HAP-1 (cell line): Measurements from ENCODE around the gene LXN.

Source experiments
- DNase-seq, 2 experiments: peaks; one replicate each; pipeline ENCODE4 v3.0.0-alpha.2; 2016 to 2020; ENCODE audit warnings: low spot score in 2 of 2
- H3K27me3 ChIP-seq: fragments of 250-450 bp; sonication (Bioruptor Pico); 2 replicates; pipeline ENCODE4 v1.5.1; 2020; ENCODE audit warnings: low read depth, mild to moderate bottlenecking, moderate library complexity
- H3K36me3 ChIP-seq: fragments of 250-450 bp; sonication (Bioruptor Pico); replicated peaks from 2 replicates; pipeline ENCODE4 v1.5.1; 2020; ENCODE audit warnings: mild to moderate bottlenecking
- H3K4me1 ChIP-seq: fragments of 250-450 bp; sonication (Bioruptor Pico); 2 replicates; pipeline ENCODE4 v1.5.1; 2020; ENCODE audit warnings: mild to moderate bottlenecking
- H3K4me3 ChIP-seq: fragments of 250-450 bp; sonication (Bioruptor Pico); 2 replicates; pipeline ENCODE4 v1.5.1; 2020; ENCODE audit warnings: mild to moderate bottlenecking, moderate library complexity
- H3K9me3 ChIP-seq: fragments of 250-450 bp; sonication (Bioruptor Pico); 2 replicates; pipeline ENCODE4 v1.5.1; 2020; ENCODE audit warnings: mild to moderate bottlenecking, moderate library complexity
- in situ Hi-C: fragments of 300-500 bp; cut with MboI; formaldehyde crosslinking; loops from 3 replicates; pipeline ENCODE4 v1.14.3; 2020; ENCODE audit warnings: low sequenced_read_pairs, inconsistent platforms, mixed read lengths

LXN gene

GRCh38 chr3:158658889-158659288 is 13.6 kb downstream of the LXN start:
- H3K4me1 ChIP-seq = no peaks in the 10 kb centered on the region
- no peaks in the 10 kb centered on the region for H3K27me3 ChIP-seq
- H3K36me3 ChIP-seq = peaks cover 68% of the 10 kb centered on the region
- no peak for DNase-seq
- no peaks in the 10 kb centered on the region for H3K9me3 ChIP-seq
- H3K4me3 ChIP-seq = no peak overlapping the region
- in situ Hi-C loops = no loop called here

- Histone ChIP-seq H3K36me3 (peaks cover 46% of the 10 kb centered on the region), H3K9me3 (no peaks in the 10 kb centered on the region), H3K27me3 (no peaks in the 10 kb centered on the region), H3K4me1 (no peaks in the 10 kb centered on the region), H3K4me3 (no peak overlapping the region)
- in situ Hi-C loops = no loop called here
- DNase-seq = no peak
Observed at GRCh38 chr3:158652463-158652862, 20.0 kb downstream of the LXN start.

GRCh38 chr3:158651192-158651591 is 21.3 kb downstream of the LXN start:
- in situ Hi-C loops = no loop called here
- Histone ChIP-seq H3K36me3 (peaks cover 51% of the 10 kb centered on the region), H3K27me3 (no peaks in the 10 kb centered on the region), H3K4me3 (no peak overlapping the region), H3K9me3 (no peaks in the 10 kb centered on the region), H3K4me1 (no peaks in the 10 kb centered on the region)
- DNase-seq = no peak

- Histone ChIP-seq H3K4me1 (no peaks in the 10 kb centered on the region), H3K36me3 (peaks cover 47% of the 10 kb centered on the region), H3K9me3 (no peaks in the 10 kb centered on the region), H3K27me3 (no peaks in the 10 kb centered on the region), H3K4me3 (no peak overlapping the region)
- in situ Hi-C loops = no loop called here
- DNase-seq = no peak
Observed at GRCh38 chr3:158649791-158650190, 22.7 kb downstream of the LXN start.

- Histone ChIP-seq H3K36me3 (peaks cover 17% of the 10 kb centered on the region), H3K4me3 (peak within 1 kb of the TSS; percentile 82), H3K4me1 (no peaks in the 10 kb centered on the region), H3K27me3 (no peaks in the 10 kb centered on the region), H3K9me3 (no peaks in the 10 kb centered on the region)
- in situ Hi-C loops = no loop called here
- peak; percentile 93 to 96 for DNase-seq
Observed at GRCh38 chr3:158644345-158644908, 28.0 kb downstream of the LXN start, which contains the start of gene GFM1. GFM1 (plus strand) TSS chr3:158644527; CDS start chr3:158644635, 108 bp downstream.

GRCh38 chr3:158642474-158643210 is 29.8 kb downstream of the LXN start:
- in situ Hi-C loops = no loop called here
- DNase-seq = no peak
- H3K4me1 ChIP-seq = no peaks in the 10 kb centered on the region
- H3K27me3 ChIP-seq = no peaks in the 10 kb centered on the region
- no peak overlapping the region for H3K4me3 ChIP-seq
- H3K36me3 ChIP-seq = peaks cover 5% of the 10 kb centered on the region; the same call in 1 of the 2 replicates
- H3K9me3 ChIP-seq = no peaks in the 10 kb centered on the region

- DNase-seq = no peak
- no peaks in the 10 kb centered on the region for H3K9me3 ChIP-seq
- in situ Hi-C loops = no loop called here
- no peak overlapping the region for H3K4me3 ChIP-seq
- H3K27me3 ChIP-seq = no peaks in the 10 kb centered on the region
- no peaks in the 10 kb centered on the region for H3K4me1 ChIP-seq
- H3K36me3 ChIP-seq = peaks cover 2% of the 10 kb centered on the region; the same call in 1 of the 2 replicates
Observed at GRCh38 chr3:158642005-158642404, 30.4 kb downstream of the LXN start.

- Histone ChIP-seq H3K36me3 (no peaks in the 10 kb centered on the region), H3K4me3 (no peak overlapping the region), H3K27me3 (no peaks in the 10 kb centered on the region), H3K9me3 (no peaks in the 10 kb centered on the region), H3K4me1 (no peaks in the 10 kb centered on the region)
- DNase-seq = no peak
- in situ Hi-C loops = no loop called here
Observed at GRCh38 chr3:158640646-158641045, 31.8 kb downstream of the LXN start.

GRCh38 chr3:158631981-158632380 is 40.5 kb downstream of the LXN start:
- peaks cover 19% of the 10 kb centered on the region for H3K4me1 ChIP-seq
- in situ Hi-C loops = no loop called here

GRCh38 chr3:158625881-158626280 is 46.6 kb downstream of the LXN start:
- no peaks in the 10 kb centered on the region; the same call in 1 of the 2 replicates for H3K27me3 ChIP-seq
- in situ Hi-C loops = no loop called here

More at GRCh38 chr3:158631981-158632380, 40.5 kb downstream of the LXN start:
- no peaks in the 10 kb centered on the region for H3K9me3 ChIP-seq
- H3K27me3 ChIP-seq = no peaks in the 10 kb centered on the region
- H3K36me3 ChIP-seq = no peaks in the 10 kb centered on the region
- DNase-seq = peak; percentile 71 to 86
- H3K4me3 ChIP-seq = no peak overlapping the region

GRCh38 chr3:158617982-158618875 is 54.2 kb downstream of the LXN start:
- DNase-seq = no peak
- H3K9me3 ChIP-seq = peaks cover 6% of the 10 kb centered on the region
- H3K4me3 ChIP-seq = no peak overlapping the region
- H3K27me3 ChIP-seq = no peaks in the 10 kb centered on the region
- in situ Hi-C loops = no loop called here
- no peaks in the 10 kb centered on the region for H3K4me1 ChIP-seq
- no peaks in the 10 kb centered on the region for H3K36me3 ChIP-seq

More at GRCh38 chr3:158625881-158626280, 46.6 kb downstream of the LXN start:
- Histone ChIP-seq H3K4me1 (peaks cover 11% of the 10 kb centered on the region), H3K4me3 (no peak overlapping the region), H3K36me3 (no peaks in the 10 kb centered on the region), H3K9me3 (peaks cover 5% of the 10 kb centered on the region; the same call in 1 of the 2 replicates)
- peak; percentile 60 to 96 for DNase-seq
